Peyer's patch (tissue), 4 donors: Measurements from ENCODE around the gene NSUN7.

Source experiments
- POLR2A ChIP-seq, 2 donors: fragments of 450-650 bp; IDR thresholded peaks; one replicate each; pipeline ENCODE4 v1.5.1; 2017; ENCODE audit warnings: antibody characterized with exemption in 2 of 2, mild to moderate bottlenecking in 2 of 2, moderate library complexity in 2 of 2
- TF ChIP-seq, protein P1 (sequence below), 6 experiments: fragments of 450-650 bp in 4 of 6; fragments of 200-600 bp in 2 of 6; sonication (generic) in 1 of 6; IDR thresholded peaks; one replicate each; pipeline ENCODE4 v1.5.1; 2017 to 2019; ENCODE audit warnings: antibody characterized with exemption in 6 of 6, mild to moderate bottlenecking in 3 of 6, moderate library complexity in 1 of 6

DNA sequence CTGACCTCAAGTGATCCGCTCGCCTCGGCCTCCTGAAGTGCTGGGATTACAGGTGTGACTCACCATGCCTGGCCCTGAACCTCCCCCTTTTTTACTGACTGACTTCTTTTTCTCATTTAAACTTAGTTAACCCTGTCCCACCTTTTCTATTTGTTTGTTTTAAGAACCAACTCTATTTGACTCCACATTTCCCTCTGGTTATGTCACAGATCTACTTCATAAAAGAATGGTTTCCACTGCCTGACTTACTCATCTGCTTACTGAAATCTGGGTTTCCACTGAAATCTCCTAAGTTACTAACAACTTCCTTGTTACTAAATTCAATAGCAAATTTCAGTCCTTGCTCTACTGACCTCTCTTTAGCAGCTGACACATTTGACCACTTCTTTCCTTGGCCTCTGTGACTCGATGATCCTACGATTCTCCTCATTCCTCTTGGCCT lies 28.0 kb upstream of the NSUN7 start:
- TF ChIP-seq, protein P1, sequence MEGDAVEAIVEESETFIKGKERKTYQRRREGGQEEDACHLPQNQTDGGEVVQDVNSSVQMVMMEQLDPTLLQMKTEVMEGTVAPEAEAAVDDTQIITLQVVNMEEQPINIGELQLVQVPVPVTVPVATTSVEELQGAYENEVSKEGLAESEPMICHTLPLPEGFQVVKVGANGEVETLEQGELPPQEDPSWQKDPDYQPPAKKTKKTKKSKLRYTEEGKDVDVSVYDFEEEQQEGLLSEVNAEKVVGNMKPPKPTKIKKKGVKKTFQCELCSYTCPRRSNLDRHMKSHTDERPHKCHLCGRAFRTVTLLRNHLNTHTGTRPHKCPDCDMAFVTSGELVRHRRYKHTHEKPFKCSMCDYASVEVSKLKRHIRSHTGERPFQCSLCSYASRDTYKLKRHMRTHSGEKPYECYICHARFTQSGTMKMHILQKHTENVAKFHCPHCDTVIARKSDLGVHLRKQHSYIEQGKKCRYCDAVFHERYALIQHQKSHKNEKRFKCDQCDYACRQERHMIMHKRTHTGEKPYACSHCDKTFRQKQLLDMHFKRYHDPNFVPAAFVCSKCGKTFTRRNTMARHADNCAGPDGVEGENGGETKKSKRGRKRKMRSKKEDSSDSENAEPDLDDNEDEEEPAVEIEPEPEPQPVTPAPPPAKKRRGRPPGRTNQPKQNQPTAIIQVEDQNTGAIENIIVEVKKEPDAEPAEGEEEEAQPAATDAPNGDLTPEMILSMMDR (IDR thresholded peaks at IDR 0.05), result no peak
- TF ChIP-seq POLR2A (IDR thresholded peaks at IDR 0.05), result no peak
